Endothelial cell of umbilical vein (primary cell): ENCODE data around the gene QPCT.

Experiments
- EZH2 ChIP-seq: IDR thresholded peaks from 2 replicates; pipeline ENCODE4 v1.6.1; 2012; ENCODE audit warnings: borderline replicate concordance, low read depth, mild to moderate bottlenecking, moderate library complexity, low read length, inconsistent platforms; ENCODE audit not compliant: severe bottlenecking
- FOS ChIP-seq: IDR thresholded peaks from 2 replicates; pipeline ENCODE4 v1.6.1; 2011; ENCODE audit warnings: mild to moderate bottlenecking, low read length, moderate library complexity, borderline replicate concordance; ENCODE audit not compliant: insufficient read depth
- GATA2 ChIP-seq: IDR thresholded peaks from 2 replicates; pipeline ENCODE4 v1.7.0; 2011; ENCODE audit warnings: low read depth, mild to moderate bottlenecking, moderate library complexity, mixed read lengths, low read length; ENCODE audit not compliant: insufficient read length, insufficient read depth
- JUN ChIP-seq: IDR thresholded peaks from 2 replicates; pipeline ENCODE4 v1.6.1; 2011; ENCODE audit warnings: borderline replicate concordance, low read depth; ENCODE audit not compliant: insufficient read length, insufficient read depth
- MYC ChIP-seq: IDR thresholded peaks from one replicate; pipeline ENCODE4 v1.6.1; 2011; ENCODE audit warnings: mild to moderate bottlenecking, low read depth, low read length
- POLR2A ChIP-seq: IDR thresholded peaks from 2 replicates; pipeline ENCODE4 v1.6.1; 2012; ENCODE audit warnings: low read depth, mild to moderate bottlenecking, control low read depth, low read length
- POLR2AphosphoS5 ChIP-seq: IDR thresholded peaks from 2 replicates; pipeline ENCODE4 v1.6.1; 2012; ENCODE audit warnings: low read depth, mild to moderate bottlenecking, control low read depth, low read length, moderate library complexity; ENCODE audit not compliant: insufficient read depth
- TF ChIP-seq, protein P1 (sequence below), 2 donors: IDR thresholded peaks; 1 replicate in 1 of 2; 2 replicates in 1 of 2; pipeline ENCODE4 v1.5.1; 2011; ENCODE audit warnings: low read length in 2 of 2, mild to moderate bottlenecking in 2 of 2, moderate library complexity in 2 of 2, control low read depth in 1 of 2, inconsistent platforms in 1 of 2, low read depth in 1 of 2; ENCODE audit not compliant: insufficient read depth in 1 of 2; ENCODE audit errors: extremely low read depth in 1 of 2
- TF ChIP-seq, protein P2 (sequence below): IDR thresholded peaks from 2 replicates; pipeline ENCODE4 v1.6.1; 2011; ENCODE audit not compliant: insufficient read depth, insufficient read length

DNA sequence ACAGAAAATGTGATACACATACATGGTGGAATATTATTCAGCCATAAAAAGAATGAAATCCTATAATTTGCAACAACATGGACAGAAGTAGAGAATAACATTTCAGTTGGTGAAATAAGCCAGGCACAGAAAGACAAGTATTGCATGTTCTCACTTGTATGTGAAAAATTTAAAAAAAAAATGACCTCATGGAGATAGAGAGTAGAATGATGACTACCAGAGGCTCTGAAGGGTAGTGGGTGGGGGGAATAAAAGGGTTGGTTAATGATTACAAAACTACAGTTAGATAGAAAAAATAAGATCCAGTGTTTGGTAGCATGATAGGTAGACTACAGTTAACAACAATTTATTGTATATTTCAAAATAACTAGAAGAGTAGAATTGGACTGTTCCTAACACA lies 44.3 kb upstream of the QPCT start:
- TF ChIP-seq POLR2A: no peak
- TF ChIP-seq, protein P1, sequence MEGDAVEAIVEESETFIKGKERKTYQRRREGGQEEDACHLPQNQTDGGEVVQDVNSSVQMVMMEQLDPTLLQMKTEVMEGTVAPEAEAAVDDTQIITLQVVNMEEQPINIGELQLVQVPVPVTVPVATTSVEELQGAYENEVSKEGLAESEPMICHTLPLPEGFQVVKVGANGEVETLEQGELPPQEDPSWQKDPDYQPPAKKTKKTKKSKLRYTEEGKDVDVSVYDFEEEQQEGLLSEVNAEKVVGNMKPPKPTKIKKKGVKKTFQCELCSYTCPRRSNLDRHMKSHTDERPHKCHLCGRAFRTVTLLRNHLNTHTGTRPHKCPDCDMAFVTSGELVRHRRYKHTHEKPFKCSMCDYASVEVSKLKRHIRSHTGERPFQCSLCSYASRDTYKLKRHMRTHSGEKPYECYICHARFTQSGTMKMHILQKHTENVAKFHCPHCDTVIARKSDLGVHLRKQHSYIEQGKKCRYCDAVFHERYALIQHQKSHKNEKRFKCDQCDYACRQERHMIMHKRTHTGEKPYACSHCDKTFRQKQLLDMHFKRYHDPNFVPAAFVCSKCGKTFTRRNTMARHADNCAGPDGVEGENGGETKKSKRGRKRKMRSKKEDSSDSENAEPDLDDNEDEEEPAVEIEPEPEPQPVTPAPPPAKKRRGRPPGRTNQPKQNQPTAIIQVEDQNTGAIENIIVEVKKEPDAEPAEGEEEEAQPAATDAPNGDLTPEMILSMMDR (IDR thresholded peaks at IDR 0.05; ENCODE audit: extremely low read depth in 1 of 2, insufficient read depth in 1 of 2, low read depth in 1 of 2, low read length in 2 of 2): no peak
- TF ChIP-seq, protein P2, sequence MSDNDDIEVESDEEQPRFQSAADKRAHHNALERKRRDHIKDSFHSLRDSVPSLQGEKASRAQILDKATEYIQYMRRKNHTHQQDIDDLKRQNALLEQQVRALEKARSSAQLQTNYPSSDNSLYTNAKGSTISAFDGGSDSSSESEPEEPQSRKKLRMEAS: no peak
- TF ChIP-seq EZH2: no peak
- TF ChIP-seq POLR2AphosphoS5: no peak
- no peak for TF ChIP-seq FOS
- TF ChIP-seq JUN: no peak
- TF ChIP-seq GATA2: no peak
- no peak for TF ChIP-seq MYC
